Effector memory CD8-positive, alpha-beta T cell (primary cell): Measurements from ENCODE around the gene ZNF839.
"Not testable (repeated sequence)": the region's sequence is repeated elsewhere in the genome, so short reads cannot be mapped to it uniquely, and the experiment has no call there.

Experiments used
- ATAC-seq: fragments of 150-1000 bp; cut with Tn5 transposase; replicated peaks from 2 replicates; pipeline ENCODE4 v1.10.0; 2021; ENCODE audit warnings: mild to moderate bottlenecking, moderate library complexity
- DNase-seq, 3 experiments: peaks; one replicate each; pipeline ENCODE4 v3.0.0; 2021
- H3K27ac Mint-ChIP-seq, 2 donors: one replicate each; pipeline ENCODE4 v1.8.0; 2022; ENCODE audit warnings: mild to moderate bottlenecking in 2 of 2, mixed read lengths in 2 of 2, moderate library complexity in 2 of 2
- H3K27me3 Mint-ChIP-seq, 2 donors: one replicate each; pipeline ENCODE4 v1.8.0; 2022; ENCODE audit warnings: mixed read lengths in 2 of 2
- H3K36me3 Mint-ChIP-seq: one replicate; pipeline ENCODE4 v1.8.0; 2022; ENCODE audit warnings: mild to moderate bottlenecking, moderate library complexity, mixed read lengths; ENCODE audit not compliant: insufficient read depth
- H3K4me1 Mint-ChIP-seq, 2 donors: one replicate each; pipeline ENCODE4 v1.8.0; 2022; ENCODE audit warnings: low read depth in 2 of 2, mixed read lengths in 2 of 2
- H3K4me3 Mint-ChIP-seq, 2 donors: one replicate each; pipeline ENCODE4 v1.8.0; 2022; ENCODE audit warnings: mild to moderate bottlenecking in 2 of 2, mixed read lengths in 2 of 2, moderate library complexity in 2 of 2
- H3K9me3 Mint-ChIP-seq, 2 donors: one replicate each; pipeline ENCODE4 v1.8.0; 2022; ENCODE audit warnings: mixed read lengths in 2 of 2

ZNF839 gene

DNA sequence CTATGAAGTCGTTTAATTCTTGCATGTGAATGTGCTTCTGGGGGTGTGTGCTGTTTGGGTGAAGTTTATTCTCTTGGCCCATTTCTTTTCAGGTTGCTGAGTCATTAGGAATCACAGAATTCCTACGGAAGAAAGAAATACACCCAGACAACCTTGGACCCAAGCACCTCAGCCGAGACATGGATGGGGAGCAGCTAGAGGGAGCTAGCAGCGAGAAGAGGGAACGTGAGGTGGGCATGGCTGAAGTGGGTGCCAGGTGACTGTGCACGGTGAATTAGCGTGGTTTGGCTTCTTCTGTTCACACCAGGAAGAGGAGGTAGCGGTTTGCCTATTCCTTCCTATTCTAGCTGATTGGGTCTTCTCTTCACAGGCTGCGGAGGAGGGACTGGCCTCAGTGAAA lies 19.2 kb downstream of the ZNF839 start:
- H3K4me3 Mint-ChIP-seq: no peak overlapping the region
- H3K27ac Mint-ChIP-seq: peak overlapping the region in 1 of 2 donors; percentile 52
- H3K4me1 Mint-ChIP-seq: peaks cover 0 to 4% of the 10 kb centered on the region in 2 donors
- no peaks in the 10 kb centered on the region for H3K9me3 Mint-ChIP-seq
- ATAC-seq (no peak), DNase-seq (no peak)
- H3K36me3 Mint-ChIP-seq: peaks cover 40% of the 10 kb centered on the region
- H3K27me3 Mint-ChIP-seq: no peaks in the 10 kb centered on the region

DNA sequence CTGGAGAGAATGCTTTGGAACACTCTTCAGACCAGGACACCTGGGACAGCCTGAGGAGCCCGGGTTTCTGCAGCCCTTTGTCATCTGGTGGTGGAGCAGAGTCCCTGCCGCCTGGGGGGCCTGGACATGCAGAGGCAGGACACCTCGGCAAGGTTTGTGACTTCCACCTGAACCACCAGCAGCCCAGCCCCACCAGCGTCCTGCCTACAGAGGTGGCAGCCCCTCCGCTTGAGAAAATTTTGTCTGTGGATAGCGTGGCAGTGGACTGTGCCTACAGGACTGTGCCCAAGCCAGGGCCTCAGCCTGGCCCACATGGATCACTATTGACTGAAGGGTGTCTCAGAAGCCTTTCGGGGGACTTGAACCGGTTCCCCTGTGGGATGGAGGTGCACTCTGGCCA lies 22.0 kb downstream of the ZNF839 start:
- no peak overlapping the region for H3K4me3 Mint-ChIP-seq
- H3K36me3 Mint-ChIP-seq: peaks cover 45% of the 10 kb centered on the region
- peaks cover 0 to 4% of the 10 kb centered on the region in 2 donors for H3K4me1 Mint-ChIP-seq
- H3K9me3 Mint-ChIP-seq: no peaks in the 10 kb centered on the region
- H3K27me3 Mint-ChIP-seq: no peaks in the 10 kb centered on the region
- no peak for DNase-seq
- ATAC-seq: no peak
- H3K27ac Mint-ChIP-seq: no peak overlapping the region

- Mint-ChIP-seq H3K4me3 (no peak overlapping the region), H3K27me3 (no peaks in the 10 kb centered on the region), H3K36me3 (peaks cover 50% of the 10 kb centered on the region), H3K9me3 (no peaks in the 10 kb centered on the region), H3K27ac (no peak overlapping the region), H3K4me1 (peaks cover 0 to 4% of the 10 kb centered on the region in 2 donors)
- ATAC-seq (no peak), DNase-seq (no peak)
Measured at GRCh38 chr14:102342238-102342637, 22.7 kb downstream of the ZNF839 start.

- no peaks in the 10 kb centered on the region for H3K9me3 Mint-ChIP-seq
- no peaks in the 10 kb centered on the region for H3K4me1 Mint-ChIP-seq
- no peak overlapping the region for H3K4me3 Mint-ChIP-seq
- no peaks in the 10 kb centered on the region for H3K27me3 Mint-ChIP-seq
- no peak for DNase-seq
- H3K27ac Mint-ChIP-seq: no peak overlapping the region
- peaks cover 58% of the 10 kb centered on the region for H3K36me3 Mint-ChIP-seq
- no peak for ATAC-seq
Measured at GRCh38 chr14:102344084-102344483, 24.5 kb downstream of the ZNF839 start.

DNA sequence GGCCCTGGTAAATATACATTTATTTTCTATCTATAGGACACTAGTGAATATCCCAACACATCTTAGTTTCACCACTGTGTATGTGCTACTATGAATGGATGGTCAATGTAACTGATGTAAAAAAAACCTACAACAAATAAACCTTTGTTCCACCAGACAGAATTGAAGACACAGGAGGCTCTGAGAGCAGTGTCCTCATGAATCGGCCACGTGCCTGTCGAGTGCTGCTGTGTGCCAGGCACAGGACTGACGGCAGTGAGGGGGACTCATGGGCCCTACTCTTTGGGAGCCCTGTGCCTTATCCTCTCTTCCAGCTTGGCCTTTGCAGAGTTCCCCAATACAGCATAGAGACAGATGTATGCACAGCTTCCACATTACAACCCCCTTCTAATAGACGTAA lies 24.9 kb downstream of the ZNF839 start:
- DNase-seq (no peak), ATAC-seq (no peak)
- no peak overlapping the region for H3K27ac Mint-ChIP-seq
- H3K9me3 Mint-ChIP-seq: no peaks in the 10 kb centered on the region
- H3K36me3 Mint-ChIP-seq: peaks cover 62% of the 10 kb centered on the region
- no peaks in the 10 kb centered on the region for H3K27me3 Mint-ChIP-seq
- H3K4me3 Mint-ChIP-seq: no peak overlapping the region
- H3K4me1 Mint-ChIP-seq: no peaks in the 10 kb centered on the region

DNA sequence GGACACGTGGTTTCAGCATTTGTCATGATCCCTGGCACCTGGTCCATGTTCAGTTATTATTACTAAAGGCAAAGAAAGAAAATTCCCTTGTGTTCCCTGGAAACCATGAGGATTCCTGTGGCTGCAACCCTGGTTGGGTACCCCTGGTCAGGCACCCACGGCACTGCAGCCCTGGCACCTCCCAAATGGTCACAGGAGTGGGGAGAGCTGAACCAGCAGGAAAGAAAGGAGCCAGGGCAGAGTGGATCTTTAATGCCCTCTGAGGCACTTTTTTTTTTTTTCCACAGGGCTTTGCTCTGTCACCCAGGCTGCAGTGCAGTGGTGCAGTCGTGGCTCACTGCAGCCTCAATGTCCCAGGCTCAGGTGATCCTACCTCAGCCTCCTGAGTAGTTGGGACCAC lies 25.7 kb downstream of the ZNF839 start:
- no peak for DNase-seq
- Mint-ChIP-seq H3K36me3 (peaks cover 69% of the 10 kb centered on the region), H3K27me3 (no peaks in the 10 kb centered on the region), H3K9me3 (no peaks in the 10 kb centered on the region), H3K4me3 (no peak overlapping the region), H3K27ac (peak overlapping the region; percentile 16 to 82), H3K4me1 (no peaks in the 10 kb centered on the region)
- no peak for ATAC-seq

DNA sequence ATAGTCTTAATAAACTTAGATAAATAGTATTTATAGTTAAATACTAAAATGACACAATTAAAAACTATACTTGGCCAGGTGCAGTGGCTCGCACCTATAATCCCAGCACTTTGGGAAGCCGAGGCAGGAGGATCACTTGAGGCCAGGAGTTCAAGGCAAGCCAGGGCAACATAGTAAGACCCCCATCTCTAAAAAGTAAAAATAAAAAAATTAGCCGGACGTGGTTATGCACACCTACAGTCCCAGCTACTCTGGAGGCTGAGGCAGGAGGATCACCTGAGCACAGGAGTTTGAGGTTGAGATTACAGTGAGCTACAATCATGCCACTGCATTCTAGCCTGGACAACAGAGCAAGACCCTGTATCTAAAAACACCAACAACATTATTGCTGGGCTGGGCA lies 27.1 kb downstream of the ZNF839 start:
- no peak overlapping the region for H3K27ac Mint-ChIP-seq
- H3K36me3 Mint-ChIP-seq: peaks cover 71% of the 10 kb centered on the region

DNA sequence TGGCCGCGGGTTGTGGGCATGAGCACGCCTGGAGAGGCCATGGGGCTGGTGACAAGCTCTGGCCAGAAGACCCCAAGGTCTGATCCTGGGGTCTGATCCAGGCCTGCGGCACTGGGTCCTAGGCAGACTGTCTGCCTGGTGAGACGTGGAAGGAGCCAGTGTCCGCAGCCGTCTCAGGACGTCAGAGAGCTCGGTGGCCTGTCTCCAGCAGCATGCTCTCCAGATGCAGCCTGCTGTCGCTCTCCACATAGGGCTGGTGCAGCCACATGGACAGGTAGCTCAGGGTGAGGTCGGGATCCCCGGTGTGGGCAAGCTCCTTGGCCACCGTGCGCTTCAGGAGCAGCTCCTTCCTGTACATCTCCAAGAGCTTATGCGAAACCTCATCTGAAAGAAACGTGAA lies 28.8 kb downstream of the ZNF839 start:
- H3K27me3 Mint-ChIP-seq: no peaks in the 10 kb centered on the region
- peaks cover 75% of the 10 kb centered on the region for H3K36me3 Mint-ChIP-seq
- no peak overlapping the region for H3K4me3 Mint-ChIP-seq
- no peak for ATAC-seq
- no peaks in the 10 kb centered on the region for H3K9me3 Mint-ChIP-seq
- no peak for DNase-seq
- H3K4me1 Mint-ChIP-seq: peaks cover 0 to 3% of the 10 kb centered on the region in 2 donors
- H3K27ac Mint-ChIP-seq: no peak overlapping the region

More for the DNA sequence above, 27.1 kb downstream of the ZNF839 start:
- H3K4me3 Mint-ChIP-seq: no peak overlapping the region
- DNase-seq: no peak
- no peaks in the 10 kb centered on the region for H3K9me3 Mint-ChIP-seq
- no peaks in the 10 kb centered on the region for H3K4me1 Mint-ChIP-seq
- no peaks in the 10 kb centered on the region for H3K27me3 Mint-ChIP-seq
- ATAC-seq: no peak

GRCh38 chr14:102351023-102351422 lies 31.5 kb downstream of the ZNF839 start:
- no peaks in the 10 kb centered on the region for H3K9me3 Mint-ChIP-seq
- H3K36me3 Mint-ChIP-seq: peaks cover 84% of the 10 kb centered on the region
- no peak overlapping the region for H3K27ac Mint-ChIP-seq
- H3K4me3 Mint-ChIP-seq: no peak overlapping the region
- H3K4me1 Mint-ChIP-seq: peaks cover 0 to 3% of the 10 kb centered on the region in 2 donors
- H3K27me3 Mint-ChIP-seq: no peaks in the 10 kb centered on the region
- no peak for DNase-seq
- ATAC-seq: no peak

DNA sequence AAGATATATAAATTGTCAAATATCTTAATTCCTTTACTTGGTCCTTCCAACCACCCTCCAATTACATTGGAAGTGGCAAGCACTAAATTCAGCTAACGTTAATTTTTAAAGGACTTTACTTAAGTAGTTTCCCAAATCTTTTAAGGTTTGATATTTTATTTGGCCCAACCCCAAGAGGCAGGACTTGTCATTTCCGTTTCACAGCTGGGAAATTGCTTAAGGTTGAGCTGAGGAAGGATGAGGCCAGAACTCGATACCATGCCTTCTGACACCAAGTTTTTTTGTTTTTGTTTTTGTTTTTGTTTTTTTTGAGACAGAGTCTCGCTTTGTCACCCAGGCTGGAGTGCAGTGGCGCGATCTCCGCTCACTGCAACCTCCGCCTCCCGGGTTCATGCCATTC lies 32.0 kb downstream of the ZNF839 start:
- H3K4me3 Mint-ChIP-seq, H3K27ac Mint-ChIP-seq, H3K27me3 Mint-ChIP-seq, DNase-seq, H3K4me1 Mint-ChIP-seq, H3K9me3 Mint-ChIP-seq, ATAC-seq: not testable (repeated sequence)
- H3K36me3 Mint-ChIP-seq: peaks cover 80% of the 10 kb centered on the region

DNA sequence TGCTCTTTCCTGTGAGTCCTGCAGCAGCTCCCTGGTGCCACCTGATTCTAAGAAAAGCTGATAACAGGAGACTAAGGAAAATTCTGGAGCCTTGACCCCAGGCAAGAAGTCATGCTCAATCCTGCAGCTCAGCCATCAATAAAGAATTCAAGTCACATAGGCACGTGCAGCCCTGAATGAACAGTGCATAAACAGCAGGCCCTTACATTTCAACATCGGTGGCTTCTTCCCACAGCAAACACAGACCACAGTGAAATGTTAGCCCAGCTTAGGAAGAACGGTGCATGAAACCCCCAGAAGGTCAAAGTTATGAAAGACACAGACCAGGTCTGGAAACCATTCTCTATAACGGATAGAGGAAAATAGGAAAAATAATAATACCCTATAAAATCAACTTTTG lies 32.7 kb downstream of the ZNF839 start:
- Mint-ChIP-seq H3K36me3 (peaks cover 76% of the 10 kb centered on the region), H3K9me3 (no peaks in the 10 kb centered on the region), H3K27me3 (no peaks in the 10 kb centered on the region), H3K27ac (no peak overlapping the region), H3K4me1 (peaks cover 0 to 4% of the 10 kb centered on the region in 2 donors), H3K4me3 (no peak overlapping the region)
- ATAC-seq (no peak), DNase-seq (no peak)

GRCh38 chr14:102353126-102353619 lies 33.6 kb downstream of the ZNF839 start:
- no peak for ATAC-seq
- Mint-ChIP-seq H3K4me3 (no peak overlapping the region), H3K4me1 (peaks cover 0 to 12% of the 10 kb centered on the region in 2 donors), H3K36me3 (peaks cover 77% of the 10 kb centered on the region), H3K27me3 (no peaks in the 10 kb centered on the region), H3K9me3 (no peaks in the 10 kb centered on the region), H3K27ac (no peak overlapping the region)
- no peak for DNase-seq

DNA sequence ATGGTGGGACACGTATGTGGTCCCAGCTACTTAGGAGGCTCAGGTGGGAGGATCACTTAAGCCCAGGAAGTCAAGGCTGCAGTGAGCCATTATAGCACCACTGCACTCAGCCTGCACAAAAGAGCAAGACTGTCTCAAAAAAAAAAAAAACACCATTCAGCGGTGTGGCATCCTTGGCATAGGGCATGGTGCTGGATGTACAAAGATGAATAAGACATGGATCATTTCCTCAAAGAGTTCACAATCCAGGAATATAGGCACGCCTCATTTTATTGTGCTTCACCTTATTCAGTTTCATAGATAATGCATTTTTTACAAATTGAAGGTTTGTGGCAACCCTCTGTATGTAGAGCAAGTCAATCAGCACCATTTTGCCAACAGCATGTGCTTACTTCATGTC lies 36.7 kb downstream of the ZNF839 start:
- Mint-ChIP-seq H3K36me3 (peaks cover 58% of the 10 kb centered on the region), H3K27ac (no peak overlapping the region), H3K9me3 (no peaks in the 10 kb centered on the region), H3K27me3 (no peaks in the 10 kb centered on the region), H3K4me3 (no peak overlapping the region), H3K4me1 (peaks cover 10 to 24% of the 10 kb centered on the region in 2 donors)
- DNase-seq (no peak), ATAC-seq (no peak)

- Mint-ChIP-seq H3K36me3 (peaks cover 50% of the 10 kb centered on the region), H3K4me3 (no peak overlapping the region), H3K9me3 (no peaks in the 10 kb centered on the region), H3K4me1 (peaks cover 20 to 26% of the 10 kb centered on the region in 2 donors), H3K27me3 (no peaks in the 10 kb centered on the region), H3K27ac (no peak overlapping the region)
- ATAC-seq: no peak
- DNase-seq: no peak
Measured at GRCh38 chr14:102359341-102359740, 39.8 kb downstream of the ZNF839 start.

- no peak for DNase-seq
- Mint-ChIP-seq H3K9me3 (no peaks in the 10 kb centered on the region), H3K27me3 (no peaks in the 10 kb centered on the region), H3K4me1 (peaks cover 20 to 26% of the 10 kb centered on the region in 2 donors), H3K4me3 (no peak overlapping the region), H3K36me3 (peaks cover 39% of the 10 kb centered on the region), H3K27ac (peak overlapping the region in 1 of 2 donors; percentile 89)
- no peak for ATAC-seq
Measured at GRCh38 chr14:102360388-102360787, 40.8 kb downstream of the ZNF839 start.
